ENCODE results near the gene NLRP14.
A peak's percentile ranks its signal among the peaks of the same experiment; 100 is the strongest.

The NLRP14 gene

GRCh38 chr11:7016011-7016410 lies 4.3 kb upstream of the NLRP14 start:
- Histone ChIP-seq H3K9ac (ENCODE audit: low read length) (no peak overlapping the region), H3K27ac (ENCODE audit: low read depth, low read length) (no peak overlapping the region), H3K4me3 (ENCODE audit: low read depth in 1 of 2, low read length in 2 of 2) (no peak overlapping the region), H3K27me3 (ENCODE audit: control insufficient read depth in 1 of 2, insufficient read depth in 2 of 2, low read length in 2 of 2) (no peaks in the 10 kb centered on the region), H3K9me3 (ENCODE audit: low read length) (no peaks in the 10 kb centered on the region), H3K36me3 (ENCODE audit: insufficient read depth, low read length) (no peaks in the 10 kb centered on the region), H3K4me1 (ENCODE audit: insufficient read depth, low read length) (peaks cover 5% of the 10 kb centered on the region)

GRCh38 chr11:7019500-7020182 lies 638 bp upstream of the NLRP14 start:
- no peaks in the 10 kb centered on the region for H3K9me3 ChIP-seq (ENCODE audit: low read length)
- peak overlapping the region; percentile 58 for H3K9ac ChIP-seq (ENCODE audit: low read length)
- peak overlapping the region; percentile 43 to 94 for H3K4me3 ChIP-seq (ENCODE audit: low read depth in 1 of 2, low read length in 2 of 2)
- no peaks in the 10 kb centered on the region for H3K36me3 ChIP-seq (ENCODE audit: insufficient read depth, low read length)
- H3K27ac ChIP-seq (ENCODE audit: low read depth, low read length) = peak overlapping the region; percentile 54
- H3K4me1 ChIP-seq (ENCODE audit: insufficient read depth, low read length) = peaks cover 6% of the 10 kb centered on the region
- H3K27me3 ChIP-seq (ENCODE audit: control insufficient read depth in 1 of 2, insufficient read depth in 2 of 2, low read length in 2 of 2) = no peaks in the 10 kb centered on the region

- Histone ChIP-seq H3K9me3 (ENCODE audit: low read length) (no peaks in the 10 kb centered on the region), H3K4me1 (ENCODE audit: insufficient read depth, low read length) (peaks cover 6% of the 10 kb centered on the region), H3K27ac (ENCODE audit: low read depth, low read length) (no peak overlapping the region), H3K4me3 (ENCODE audit: low read depth in 1 of 2, low read length in 2 of 2) (no peak overlapping the region), H3K9ac (ENCODE audit: low read length) (no peak overlapping the region), H3K27me3 (ENCODE audit: control insufficient read depth in 1 of 2, insufficient read depth in 2 of 2, low read length in 2 of 2) (no peaks in the 10 kb centered on the region), H3K36me3 (ENCODE audit: insufficient read depth, low read length) (no peaks in the 10 kb centered on the region)
Measured at GRCh38 chr11:7021318-7021717, 1.0 kb downstream of the NLRP14 start.

GRCh38 chr11:7028141-7028540 lies 7.9 kb downstream of the NLRP14 start:
- Histone ChIP-seq H3K9ac (ENCODE audit: low read length) (no peak overlapping the region), H3K9me3 (ENCODE audit: low read length) (no peaks in the 10 kb centered on the region), H3K27me3 (ENCODE audit: control insufficient read depth in 1 of 2, insufficient read depth in 2 of 2, low read length in 2 of 2) (no peaks in the 10 kb centered on the region), H3K4me1 (ENCODE audit: insufficient read depth, low read length) (no peaks in the 10 kb centered on the region), H3K27ac (ENCODE audit: low read depth, low read length) (no peak overlapping the region), H3K4me3 (ENCODE audit: low read depth in 1 of 2, low read length in 2 of 2) (no peak overlapping the region), H3K36me3 (ENCODE audit: insufficient read depth, low read length) (no peaks in the 10 kb centered on the region)

GRCh38 chr11:7030836-7031235 lies 10.6 kb downstream of the NLRP14 start:
- no peak overlapping the region for H3K27ac ChIP-seq (ENCODE audit: low read depth, low read length)
- no peaks in the 10 kb centered on the region for H3K27me3 ChIP-seq (ENCODE audit: control insufficient read depth in 1 of 2, insufficient read depth in 2 of 2, low read length in 2 of 2)
- no peaks in the 10 kb centered on the region for H3K9me3 ChIP-seq (ENCODE audit: low read length)
- H3K9ac ChIP-seq (ENCODE audit: low read length) = no peak overlapping the region
- no peaks in the 10 kb centered on the region for H3K4me1 ChIP-seq (ENCODE audit: insufficient read depth, low read length)
- no peaks in the 10 kb centered on the region for H3K36me3 ChIP-seq (ENCODE audit: insufficient read depth, low read length)
- H3K4me3 ChIP-seq (ENCODE audit: low read depth in 1 of 2, low read length in 2 of 2) = no peak overlapping the region

GRCh38 chr11:7031471-7031871 lies 11.2 kb downstream of the NLRP14 start:
- Histone ChIP-seq H3K9ac (ENCODE audit: low read length) (no peak overlapping the region), H3K36me3 (ENCODE audit: insufficient read depth, low read length) (no peaks in the 10 kb centered on the region), H3K27ac (ENCODE audit: low read depth, low read length) (no peak overlapping the region), H3K9me3 (ENCODE audit: low read length) (no peaks in the 10 kb centered on the region), H3K27me3 (ENCODE audit: control insufficient read depth in 1 of 2, insufficient read depth in 2 of 2, low read length in 2 of 2) (no peaks in the 10 kb centered on the region), H3K4me1 (ENCODE audit: insufficient read depth, low read length) (no peaks in the 10 kb centered on the region), H3K4me3 (ENCODE audit: low read depth in 1 of 2, low read length in 2 of 2) (no peak overlapping the region)

- H3K27me3 ChIP-seq (ENCODE audit: control insufficient read depth in 1 of 2, insufficient read depth in 2 of 2, low read length in 2 of 2) = no peaks in the 10 kb centered on the region
- H3K27ac ChIP-seq (ENCODE audit: low read depth, low read length) = no peak overlapping the region
- no peak overlapping the region for H3K9ac ChIP-seq (ENCODE audit: low read length)
- no peaks in the 10 kb centered on the region for H3K4me1 ChIP-seq (ENCODE audit: insufficient read depth, low read length)
- H3K9me3 ChIP-seq (ENCODE audit: low read length) = no peaks in the 10 kb centered on the region
- H3K36me3 ChIP-seq (ENCODE audit: insufficient read depth, low read length) = no peaks in the 10 kb centered on the region
- no peak overlapping the region for H3K4me3 ChIP-seq (ENCODE audit: low read depth in 1 of 2, low read length in 2 of 2)
Measured at GRCh38 chr11:7032692-7033091, 12.4 kb downstream of the NLRP14 start.

GRCh38 chr11:7034019-7034418 lies 13.7 kb downstream of the NLRP14 start:
- Histone ChIP-seq H3K27me3 (ENCODE audit: control insufficient read depth in 1 of 2, insufficient read depth in 2 of 2, low read length in 2 of 2) (no peaks in the 10 kb centered on the region), H3K4me1 (ENCODE audit: insufficient read depth, low read length) (no peaks in the 10 kb centered on the region), H3K27ac (ENCODE audit: low read depth, low read length) (no peak overlapping the region), H3K36me3 (ENCODE audit: insufficient read depth, low read length) (no peaks in the 10 kb centered on the region), H3K9ac (ENCODE audit: low read length) (no peak overlapping the region), H3K4me3 (ENCODE audit: low read depth in 1 of 2, low read length in 2 of 2) (no peak overlapping the region), H3K9me3 (ENCODE audit: low read length) (no peaks in the 10 kb centered on the region)

- Histone ChIP-seq H3K27ac (ENCODE audit: low read depth, low read length) (no peak overlapping the region), H3K4me3 (ENCODE audit: low read depth in 1 of 2, low read length in 2 of 2) (no peak overlapping the region), H3K9ac (ENCODE audit: low read length) (no peak overlapping the region)
Measured at GRCh38 chr11:7046474-7047175, 26.3 kb downstream of the NLRP14 start.

GRCh38 chr11:7050191-7050590 lies 29.9 kb downstream of the NLRP14 start:
- H3K9ac ChIP-seq (ENCODE audit: low read length) = no peak overlapping the region
- no peak overlapping the region for H3K4me3 ChIP-seq (ENCODE audit: low read depth in 1 of 2, low read length in 2 of 2)
- H3K27me3 ChIP-seq (ENCODE audit: control insufficient read depth in 1 of 2, insufficient read depth in 2 of 2, low read length in 2 of 2) = no peaks in the 10 kb centered on the region
- H3K27ac ChIP-seq (ENCODE audit: low read depth, low read length) = no peak overlapping the region
- no peaks in the 10 kb centered on the region for H3K36me3 ChIP-seq (ENCODE audit: insufficient read depth, low read length)
- H3K4me1 ChIP-seq (ENCODE audit: insufficient read depth, low read length) = no peaks in the 10 kb centered on the region
- H3K9me3 ChIP-seq (ENCODE audit: low read length) = no peaks in the 10 kb centered on the region

More at GRCh38 chr11:7046474-7047175, 26.3 kb downstream of the NLRP14 start:
- H3K36me3 ChIP-seq (ENCODE audit: insufficient read depth, low read length) = no peaks in the 10 kb centered on the region
- H3K27me3 ChIP-seq (ENCODE audit: control insufficient read depth in 1 of 2, insufficient read depth in 2 of 2, low read length in 2 of 2) = no peaks in the 10 kb centered on the region
- no peaks in the 10 kb centered on the region for H3K4me1 ChIP-seq (ENCODE audit: insufficient read depth, low read length)
- no peaks in the 10 kb centered on the region for H3K9me3 ChIP-seq (ENCODE audit: low read length)

GRCh38 chr11:7056828-7057513 lies 36.7 kb downstream of the NLRP14 start:
- Histone ChIP-seq H3K27ac (ENCODE audit: low read depth, low read length) (no peak overlapping the region), H3K27me3 (ENCODE audit: control insufficient read depth in 1 of 2, insufficient read depth in 2 of 2, low read length in 2 of 2) (no peaks in the 10 kb centered on the region), H3K9me3 (ENCODE audit: low read length) (no peaks in the 10 kb centered on the region), H3K4me1 (ENCODE audit: insufficient read depth, low read length) (peaks cover 8% of the 10 kb centered on the region), H3K4me3 (ENCODE audit: low read depth in 1 of 2, low read length in 2 of 2) (no peak overlapping the region), H3K9ac (ENCODE audit: low read length) (no peak overlapping the region), H3K36me3 (ENCODE audit: insufficient read depth, low read length) (no peaks in the 10 kb centered on the region)
